GDM1 (cell line): ENCODE measurements around the gene MAPKAPK3.

Experiments
- DNase-seq: peaks from one replicate; lab custom pipeline; 2025; lab: John Stamatoyannopoulos, UW

Gene MAPKAPK3

DNA sequence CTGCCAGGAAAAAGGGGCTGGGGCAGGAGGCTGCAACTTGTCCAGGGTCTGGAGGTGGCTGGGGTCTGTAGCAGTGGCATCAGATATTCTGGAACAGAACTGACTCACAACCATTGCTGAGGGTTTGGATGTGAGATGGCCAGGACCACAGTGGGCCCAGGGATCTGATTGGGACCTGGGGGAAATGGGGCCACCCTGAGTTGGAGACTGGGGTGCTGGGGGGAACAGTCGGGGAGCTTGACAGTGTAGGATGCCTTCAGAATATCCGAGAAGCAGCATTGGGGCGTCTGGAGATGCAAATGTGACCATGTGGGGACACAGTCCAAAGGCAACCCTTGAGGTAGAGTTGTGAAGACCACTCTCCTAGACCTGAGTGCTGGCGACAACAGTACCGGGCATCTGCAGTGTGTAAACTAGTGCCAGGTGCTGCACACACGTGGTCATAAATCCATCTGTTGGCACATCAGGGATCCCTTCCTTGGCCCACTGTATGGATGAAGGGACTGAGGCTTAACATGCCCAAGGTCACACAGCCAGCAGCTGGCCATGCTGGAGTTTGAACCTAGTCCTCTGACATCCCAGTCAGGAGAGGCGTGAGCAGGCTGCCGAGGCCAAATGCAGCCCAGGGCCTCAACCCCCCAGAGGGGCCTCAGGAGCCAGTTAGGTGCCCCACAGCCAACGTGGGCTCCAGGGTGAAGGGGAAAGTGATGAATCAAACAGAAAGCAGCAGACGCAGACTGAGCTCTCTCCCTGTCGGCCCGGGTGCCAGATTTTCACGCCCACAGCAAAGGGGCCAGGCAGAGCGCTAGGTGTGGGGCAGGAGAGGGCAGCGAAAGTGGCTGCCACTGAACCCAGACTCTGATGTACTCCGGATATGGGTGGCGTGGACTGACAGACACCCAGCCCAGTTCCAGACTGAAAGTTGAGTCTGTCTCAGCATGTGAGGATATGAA is 28.9 kb upstream of the MAPKAPK3 start:
- no peak for DNase-seq

DNA sequence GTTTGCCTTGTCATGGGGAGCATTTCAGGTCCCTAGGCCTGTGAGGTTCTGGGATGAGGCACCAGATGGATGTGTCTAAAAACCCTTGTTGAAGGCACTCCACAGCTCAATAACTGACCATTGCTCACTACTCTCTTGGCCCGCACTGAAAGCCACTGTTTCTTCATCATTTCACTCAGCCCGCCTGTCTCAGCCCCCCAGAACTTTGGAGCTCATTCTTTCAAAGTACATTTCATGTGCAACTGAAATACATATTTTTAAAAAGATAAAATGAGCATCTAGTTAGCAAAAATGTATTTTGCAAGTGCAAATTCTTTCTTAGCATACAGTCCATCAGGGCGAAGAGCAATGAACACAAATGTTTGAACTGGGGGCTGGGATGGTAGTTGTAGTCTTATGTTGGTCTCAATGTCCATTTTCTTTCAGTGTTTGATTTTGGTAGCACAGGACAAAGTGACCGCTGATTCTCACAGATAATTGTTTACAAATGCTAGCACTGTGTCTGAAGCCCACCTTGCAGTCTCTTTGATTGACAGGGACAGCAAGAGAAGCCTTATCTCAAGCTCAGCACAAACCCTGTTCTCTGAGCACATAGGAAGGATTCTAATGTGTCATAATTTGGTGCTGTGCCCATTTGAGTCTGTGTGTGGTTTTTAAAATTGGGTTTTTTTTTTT is 28.1 kb upstream of the MAPKAPK3 start:
- no peak for DNase-seq

DNA sequence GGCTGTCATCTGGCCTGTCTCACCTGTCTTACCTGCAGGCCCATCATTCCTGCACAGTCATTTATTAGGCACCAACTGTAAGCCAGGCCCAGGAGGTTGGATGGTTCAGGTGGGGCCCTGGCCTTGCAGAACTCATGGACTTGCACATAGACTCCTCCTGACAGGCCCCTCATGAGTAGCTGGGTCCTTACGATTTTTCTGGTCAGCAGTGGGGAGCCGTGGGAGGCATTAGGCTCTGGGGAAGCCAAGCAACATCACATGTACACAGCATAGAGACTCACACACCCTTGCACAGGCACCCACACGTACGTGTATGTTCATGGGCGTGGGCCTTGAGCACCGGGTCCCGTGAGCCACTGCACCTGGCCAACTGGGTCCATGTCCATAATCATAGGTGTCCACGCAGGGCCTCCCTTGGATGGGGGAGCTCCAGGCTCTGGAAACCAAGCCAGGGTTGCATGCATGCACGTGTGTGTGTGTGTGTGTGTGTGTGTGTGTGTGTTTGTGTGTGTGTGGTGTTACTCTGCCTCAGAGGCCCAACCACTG is 25.7 kb upstream of the MAPKAPK3 start:
- DNase-seq = no peak

DNA sequence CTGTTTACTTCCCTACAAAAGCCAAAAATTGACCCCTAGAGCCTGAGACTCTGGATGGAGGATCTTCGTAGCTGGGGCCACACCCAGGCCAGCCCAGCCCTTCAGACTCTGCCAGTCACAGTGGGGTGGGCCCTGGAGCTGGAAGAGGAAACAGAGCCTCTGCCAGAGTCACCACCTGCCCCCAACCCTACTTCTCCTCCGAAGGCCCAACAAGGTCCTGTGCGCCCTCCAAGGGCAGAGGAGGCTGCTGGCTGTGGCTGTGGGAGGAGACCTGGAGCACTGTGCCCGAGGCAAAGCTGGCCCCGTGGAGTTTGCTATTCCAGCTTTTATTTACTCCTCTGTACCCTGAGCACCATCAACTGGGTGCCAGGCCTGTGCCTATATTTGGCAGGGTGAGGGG is 24.4 kb upstream of the MAPKAPK3 start:
- peak; percentile 76 for DNase-seq

DNA sequence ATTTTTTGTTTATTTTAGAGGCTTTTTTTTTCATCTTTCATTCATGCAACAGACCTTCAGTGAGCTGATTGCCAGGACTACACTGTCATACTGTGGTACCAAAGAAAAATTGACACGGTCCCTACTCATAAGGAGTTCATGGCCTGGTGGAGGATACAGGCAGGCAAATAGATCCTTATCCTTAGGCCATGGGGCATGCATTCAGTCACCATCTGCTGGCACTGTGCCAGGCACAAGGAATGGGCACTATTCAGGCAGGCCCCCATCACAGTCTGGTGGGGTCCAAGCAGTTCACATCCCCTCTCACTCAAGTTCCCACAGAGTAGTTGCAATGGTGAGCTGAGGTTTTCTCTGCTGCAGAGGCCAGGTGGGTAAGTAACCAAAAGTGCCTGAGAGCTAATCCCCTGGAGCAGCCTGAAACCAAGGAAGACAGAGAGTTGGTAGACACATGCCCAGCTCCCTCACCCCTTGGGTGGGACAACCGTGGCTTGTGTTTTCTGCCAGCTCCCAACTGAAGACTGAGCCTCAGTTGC is 22.6 kb upstream of the MAPKAPK3 start:
- no peak for DNase-seq

DNA sequence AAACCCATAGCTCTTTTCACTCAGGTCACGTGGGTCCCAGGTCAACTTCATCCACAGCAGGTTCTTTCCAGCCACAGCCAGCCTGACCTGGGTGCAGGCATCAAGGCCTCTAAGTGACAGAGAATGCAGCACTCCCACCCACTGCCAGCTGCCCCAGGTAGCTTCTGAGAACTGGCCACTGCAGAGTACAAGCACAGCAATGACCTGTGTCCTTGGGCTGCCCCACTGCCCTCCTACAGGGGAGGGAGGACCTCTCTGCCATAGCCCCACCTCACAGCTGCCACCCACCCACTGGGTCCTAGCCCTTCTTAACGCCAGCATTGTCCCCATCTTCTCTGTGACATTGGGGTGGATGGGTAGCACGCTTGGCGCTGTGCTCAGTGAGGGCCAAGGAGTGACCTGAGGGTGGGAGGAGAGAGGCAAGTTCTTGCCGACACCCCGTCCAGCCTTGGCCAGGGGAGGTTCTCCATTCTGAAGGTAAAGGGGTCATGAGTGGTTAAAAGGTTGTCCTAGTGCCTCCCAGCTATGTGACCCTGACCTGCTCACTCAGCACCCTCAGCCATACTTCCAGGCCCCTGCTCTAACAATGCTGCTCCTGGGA is 17.7 kb upstream of the MAPKAPK3 start:
- DNase-seq = no peak

DNA sequence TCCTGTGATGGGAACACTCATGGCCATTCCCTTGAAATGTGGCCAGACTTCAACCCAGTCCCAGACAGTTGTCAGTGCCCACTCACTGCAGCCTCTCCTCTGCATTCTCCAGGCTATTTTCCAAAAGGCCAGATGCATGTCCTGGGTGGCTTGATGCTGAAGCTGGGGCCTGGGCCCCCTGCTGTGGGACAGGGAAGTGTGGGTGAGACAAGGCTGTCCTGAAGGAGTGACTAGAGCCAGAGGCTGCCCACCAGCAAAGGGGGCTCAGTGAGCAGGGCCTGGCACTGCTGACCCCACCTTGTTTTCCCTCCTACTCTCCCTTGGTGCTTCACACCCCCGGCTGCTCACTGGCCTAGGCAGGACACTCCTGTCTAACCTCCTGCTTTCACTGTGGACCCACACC is 17.2 kb upstream of the MAPKAPK3 start:
- no peak for DNase-seq

DNA sequence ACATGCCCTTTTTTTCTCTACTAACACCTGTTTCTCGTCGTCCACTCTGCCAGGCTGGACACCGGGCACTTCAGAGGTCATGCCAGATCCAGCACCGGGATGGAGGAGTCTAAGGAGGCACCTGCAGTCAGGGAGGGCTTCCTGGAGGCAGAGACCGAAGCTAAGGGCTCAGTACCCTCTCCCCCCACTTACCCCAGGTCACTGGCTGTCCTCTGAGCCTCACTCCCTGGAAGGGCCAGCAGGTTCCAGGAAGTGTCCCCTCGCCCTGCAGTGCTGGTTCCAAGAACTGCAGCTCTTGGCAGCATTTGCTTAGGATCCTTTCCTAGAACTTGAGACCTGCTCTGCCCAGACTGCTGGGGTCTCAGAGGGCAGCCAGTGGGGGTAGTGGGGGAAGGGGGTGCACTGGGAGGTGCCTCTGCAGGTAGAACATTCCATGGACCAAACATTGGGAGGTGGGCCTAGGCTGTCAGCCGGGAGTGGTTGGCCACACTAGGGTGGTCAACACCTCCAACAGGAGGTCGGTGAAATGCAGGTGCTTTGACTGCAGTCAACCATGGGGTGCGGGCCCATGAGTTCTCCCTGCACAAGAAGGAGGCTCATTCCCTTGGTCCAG is 16.7 kb upstream of the MAPKAPK3 start:
- DNase-seq = no peak

DNA sequence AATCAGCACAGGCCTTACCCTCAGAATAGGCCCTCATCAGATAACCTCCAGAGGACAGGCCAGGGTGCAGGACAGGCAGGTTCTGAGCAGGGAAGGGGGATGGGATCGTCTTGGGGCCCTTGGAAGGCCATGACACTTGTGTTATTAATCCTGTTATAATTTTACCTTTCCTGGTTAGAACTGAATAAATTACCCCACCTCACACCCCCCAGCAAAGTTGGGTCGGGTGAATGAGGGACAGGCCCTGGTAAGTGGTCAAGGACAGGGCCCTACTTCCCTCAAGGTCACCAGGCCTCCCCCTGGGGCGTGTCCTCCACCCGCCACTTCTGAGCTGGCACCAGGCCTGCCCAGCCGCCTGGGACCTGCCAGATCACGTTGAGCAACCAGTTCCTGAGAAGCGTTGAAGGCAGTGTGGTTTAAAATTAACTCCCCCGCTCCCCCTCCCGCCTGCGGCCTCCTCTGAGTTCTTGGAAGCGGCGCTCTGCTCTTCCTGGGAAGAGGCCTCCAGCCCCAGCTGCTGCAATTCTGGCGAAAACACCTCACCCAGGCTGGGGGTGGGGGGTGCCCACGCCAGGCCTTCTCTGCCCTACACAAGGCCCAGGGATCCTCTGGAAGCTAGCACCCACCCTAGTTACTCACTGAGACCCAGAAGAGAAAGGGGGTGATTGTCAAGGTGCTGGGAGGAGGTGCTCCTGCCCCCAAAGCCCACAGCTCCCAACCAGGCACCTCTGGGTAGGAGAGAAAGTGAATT is 15.9 kb upstream of the MAPKAPK3 start:
- DNase-seq = peak; percentile 90

DNA sequence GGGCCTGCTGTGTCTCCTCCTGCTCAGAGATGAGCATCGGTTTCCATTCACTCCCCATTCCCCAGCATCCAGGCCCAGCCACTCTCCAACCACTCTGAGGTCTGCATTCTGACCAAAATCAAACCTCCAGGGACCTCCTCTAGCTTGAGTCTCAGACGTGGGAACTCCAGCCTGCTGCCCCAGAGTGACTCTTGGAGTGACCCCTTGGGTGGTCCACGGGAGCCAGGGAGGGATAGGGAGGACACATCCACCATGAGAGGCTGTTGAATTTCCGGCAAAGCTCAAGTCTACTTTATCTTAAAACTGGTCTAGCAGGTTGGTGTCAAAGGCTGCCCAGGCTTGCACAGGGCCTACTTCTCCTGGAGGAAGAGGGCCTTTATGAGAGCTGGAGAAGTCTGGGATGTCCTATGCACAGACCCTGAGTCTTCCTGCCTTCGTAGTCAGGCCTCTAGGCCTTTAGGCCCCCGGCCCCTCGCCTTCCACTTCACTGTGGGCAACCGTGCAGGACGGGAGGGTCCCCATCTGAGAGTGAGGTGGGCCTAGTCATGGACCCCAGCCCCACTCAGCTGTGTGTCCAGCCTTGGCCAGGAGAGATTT is 14.3 kb upstream of the MAPKAPK3 start:
- DNase-seq = no peak

DNA sequence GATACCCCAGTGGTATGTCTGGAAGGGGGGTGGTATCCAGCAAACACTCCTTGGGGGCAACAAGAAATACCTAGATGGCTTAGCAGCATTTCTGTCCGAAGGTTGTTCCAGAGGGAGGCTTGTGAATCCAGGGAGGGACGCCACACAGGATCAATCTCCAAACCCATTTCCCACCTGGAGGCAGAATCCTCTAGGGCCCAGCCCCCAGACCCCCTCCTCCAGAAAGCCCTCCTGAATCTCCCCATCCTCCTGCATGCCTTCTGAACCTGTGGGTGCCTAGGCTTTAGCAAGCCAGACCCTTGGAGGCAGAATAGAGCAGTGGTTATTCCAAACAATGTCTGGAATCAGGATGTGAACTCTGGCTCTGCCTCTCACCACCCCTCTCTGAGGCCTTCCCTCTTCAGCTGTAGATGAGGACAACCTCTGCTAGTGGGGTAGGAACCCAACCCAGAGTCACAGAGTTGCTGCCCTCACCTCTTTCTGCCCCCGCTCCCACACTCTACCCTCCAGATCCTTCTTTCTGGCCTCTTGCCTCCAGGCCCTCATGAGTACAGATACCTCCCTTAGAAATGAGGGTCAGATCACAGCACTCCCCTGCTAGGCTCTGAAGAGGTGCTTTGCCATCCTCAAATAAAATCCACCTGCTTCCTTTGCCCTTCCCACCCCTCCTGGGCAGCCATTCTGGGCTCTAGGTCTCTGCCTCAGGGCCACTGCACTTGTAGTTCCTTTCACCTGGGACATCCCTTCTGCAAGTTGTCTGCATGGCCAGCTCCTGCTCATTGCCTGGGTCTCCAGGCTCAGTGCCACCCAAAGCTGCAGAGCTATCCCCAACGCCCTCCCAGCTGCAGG is 13.5 kb upstream of the MAPKAPK3 start:
- no peak for DNase-seq

DNA sequence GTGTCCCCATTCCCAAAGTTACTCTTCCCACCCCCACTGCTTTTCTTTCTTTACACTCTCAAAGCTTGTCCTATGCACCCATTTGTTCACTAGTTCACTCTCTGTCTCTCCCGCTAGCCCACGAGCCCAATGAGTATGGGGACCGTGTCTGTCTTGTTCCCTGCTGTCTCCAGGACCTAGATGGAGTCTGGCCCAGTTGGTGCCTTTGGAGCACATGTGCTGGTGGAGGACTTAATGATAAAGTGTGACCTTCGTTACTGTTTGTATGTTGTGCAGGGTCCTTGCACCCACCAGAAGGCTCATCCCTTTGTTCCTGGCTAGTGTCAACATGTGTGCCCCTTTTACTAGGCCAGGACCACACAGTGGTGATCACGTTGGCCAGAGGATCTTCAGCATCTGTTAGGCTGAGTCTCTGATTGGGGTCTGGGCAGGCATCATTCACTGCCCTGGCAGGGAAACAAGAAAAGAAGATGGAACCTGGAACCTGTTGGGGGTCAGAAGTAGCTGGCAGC is 12.8 kb upstream of the MAPKAPK3 start:
- DNase-seq = no peak

DNA sequence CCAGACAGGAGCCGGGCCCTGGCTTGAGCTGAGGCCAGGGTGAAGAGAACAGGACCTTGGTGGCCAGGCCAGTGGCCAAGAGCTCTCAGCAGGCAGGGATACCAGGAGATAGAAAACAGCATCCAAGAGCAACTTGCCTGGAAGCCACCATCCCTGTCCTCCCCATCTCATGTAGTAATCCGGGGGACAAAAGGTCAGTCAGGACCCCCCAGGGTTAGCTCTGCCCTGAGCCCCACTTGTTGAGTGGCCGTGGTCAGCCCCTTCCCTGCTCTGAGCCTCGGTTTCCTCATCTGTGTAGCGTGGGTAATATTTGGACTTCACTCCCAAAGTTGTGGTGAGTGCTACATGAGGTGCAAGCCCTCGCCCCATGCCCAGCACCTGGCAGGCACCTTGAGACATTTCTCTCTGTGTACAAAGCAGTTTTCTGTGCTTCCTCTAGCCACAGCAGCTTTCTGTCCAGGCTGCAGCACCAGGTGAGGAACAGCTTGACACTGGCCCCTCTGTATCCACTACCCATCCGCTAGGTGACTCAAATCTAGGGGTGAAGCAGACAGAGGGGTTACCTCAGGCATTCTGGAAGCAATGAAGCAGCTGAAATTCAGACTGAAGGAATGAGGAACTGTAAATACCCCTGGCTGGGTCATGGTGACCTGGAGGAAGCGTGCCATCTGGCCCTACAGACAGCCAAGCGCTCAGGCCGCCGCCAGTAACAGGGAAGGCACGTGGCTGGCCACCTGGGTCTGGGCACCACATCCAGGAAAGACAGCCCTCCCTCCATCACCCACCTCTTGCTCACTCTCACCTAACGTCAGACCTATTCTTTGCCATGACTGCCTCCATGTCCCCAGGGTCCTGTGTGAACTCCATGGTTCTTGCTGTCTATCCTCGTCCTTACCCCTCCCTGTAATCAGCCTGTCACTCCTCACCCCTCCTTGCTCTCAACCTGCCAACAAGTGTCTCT is 12.0 kb upstream of the MAPKAPK3 start:
- DNase-seq = no peak

DNA sequence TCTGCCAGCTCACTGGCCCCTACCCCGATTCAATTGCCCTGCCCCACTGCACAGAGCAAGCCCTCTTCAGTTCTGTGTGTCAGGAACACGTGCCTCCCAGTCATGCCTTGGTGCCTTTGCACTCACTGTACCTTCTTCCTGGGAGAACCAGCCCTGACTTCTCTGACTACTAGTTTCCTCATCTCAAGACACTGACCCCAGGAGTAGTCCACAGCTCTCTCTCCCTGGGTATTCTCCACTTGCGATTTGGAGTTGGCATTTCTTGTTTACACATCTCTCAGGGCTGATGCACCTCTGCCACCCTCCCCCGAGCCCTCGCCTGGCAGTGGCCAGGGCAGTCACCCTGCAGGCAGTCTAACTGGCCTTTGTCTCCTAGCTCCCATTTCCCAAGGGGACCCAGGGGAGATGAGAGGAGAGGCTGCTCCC is 11.0 kb upstream of the MAPKAPK3 start:
- no peak for DNase-seq

DNA sequence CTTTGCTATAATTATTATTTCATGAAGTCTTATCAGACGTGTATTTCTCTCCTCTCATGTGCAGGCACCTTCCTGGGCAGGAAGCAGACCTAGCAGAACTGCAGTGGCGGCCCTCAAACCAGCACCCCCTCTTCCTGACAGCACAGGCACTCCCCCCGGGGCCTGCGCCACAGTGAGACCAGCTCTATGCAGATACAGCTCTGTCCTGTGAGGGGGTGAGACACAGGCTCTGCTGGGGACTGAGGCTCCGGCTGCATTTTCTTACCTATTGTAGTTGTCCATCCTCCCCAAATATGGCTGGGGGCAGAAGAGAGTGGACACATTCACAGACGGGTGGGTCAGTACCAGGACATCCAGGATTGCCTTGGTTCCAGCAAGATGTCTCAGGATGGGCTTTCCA is 10.4 kb upstream of the MAPKAPK3 start:
- no peak for DNase-seq

DNA sequence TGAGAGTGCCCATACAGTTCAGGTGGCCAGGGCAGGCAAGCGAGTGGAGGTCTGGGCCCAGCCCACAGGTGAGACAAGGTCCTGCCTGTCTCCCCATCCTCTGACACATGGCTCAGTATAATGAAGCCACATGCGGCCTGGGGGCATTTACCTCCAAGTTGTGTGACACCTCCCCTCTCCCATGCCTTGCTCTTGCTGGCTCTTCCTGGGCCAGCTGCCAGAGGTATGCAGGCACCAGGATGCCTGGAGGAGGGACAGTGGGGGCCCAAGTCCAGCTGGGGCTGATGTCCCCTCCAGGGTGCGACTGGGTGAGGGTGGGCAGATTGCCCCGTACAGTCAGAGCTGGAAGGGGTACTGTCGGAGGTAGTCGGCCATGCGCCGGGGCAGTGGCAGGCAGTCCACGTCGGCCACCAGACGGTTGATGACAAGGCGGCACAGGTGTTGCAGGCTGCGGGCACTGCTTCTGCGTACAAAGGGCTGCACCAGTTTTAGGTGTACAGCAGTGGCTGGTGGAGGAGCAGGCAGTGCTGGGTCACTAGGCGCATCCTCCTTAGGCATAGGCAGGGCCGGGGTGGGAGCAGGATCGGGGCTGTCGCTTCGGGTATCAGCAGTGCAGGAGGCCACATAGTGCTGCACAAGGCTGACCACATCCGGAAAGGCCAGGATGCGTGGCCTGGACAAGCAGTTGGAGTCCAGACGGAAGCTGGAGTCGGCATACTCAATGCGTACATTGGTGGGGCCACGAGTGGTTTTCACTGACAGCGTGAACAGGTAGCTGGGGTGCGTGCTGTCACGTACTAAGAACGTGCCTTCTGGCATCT is 9.5 kb upstream of the MAPKAPK3 start:
- DNase-seq = no peak

DNA sequence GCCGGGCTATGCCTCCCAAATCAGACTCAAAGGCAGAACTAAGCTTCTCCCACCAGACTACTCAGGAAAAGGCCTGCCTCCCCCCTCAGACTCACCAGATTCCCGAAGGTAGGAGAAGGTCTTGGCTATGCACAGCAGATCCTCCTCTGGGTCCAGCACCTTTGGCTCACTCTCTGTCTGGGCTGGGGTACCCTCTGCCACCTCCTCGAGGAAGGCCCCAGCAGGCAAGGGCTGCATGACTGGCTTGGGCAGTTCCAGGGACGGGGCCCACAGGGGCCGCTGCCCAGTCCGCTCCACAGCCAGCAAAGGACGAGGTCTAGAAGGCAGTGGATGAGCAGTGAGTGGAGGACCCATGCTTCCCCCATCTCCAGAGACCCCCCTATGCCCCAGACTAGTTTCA is 8.7 kb upstream of the MAPKAPK3 start:
- DNase-seq = no peak
